SHP77 treated with DMSO at 0.1 percent for 48 hours (cell line): ENCODE measurements around the gene ZNF521.
"Not testable (repeated sequence)": the region's sequence is repeated elsewhere in the genome, so short reads cannot be mapped to it uniquely, and the experiment has no call there.

Experiments
- DNase-seq: peaks from one replicate; lab custom pipeline; 2025; lab: John Stamatoyannopoulos, UW

The ZNF521 gene

GRCh38 chr18:25033175-25033574 lies 318.8 kb downstream of the ZNF521 start:
- DNase-seq = not testable (repeated sequence)

- no peak for DNase-seq
Observed at GRCh38 chr18:25029802-25030201, 322.2 kb downstream of the ZNF521 start.

- DNase-seq = no peak
Observed at GRCh38 chr18:25019931-25020330, 332.0 kb downstream of the ZNF521 start.

- DNase-seq = no peak
Observed at GRCh38 chr18:25019086-25019860, 332.7 kb downstream of the ZNF521 start.

GRCh38 chr18:25016666-25017065 lies 335.3 kb downstream of the ZNF521 start:
- no peak for DNase-seq

GRCh38 chr18:25016181-25016580 lies 335.8 kb downstream of the ZNF521 start:
- no peak for DNase-seq
